ENCODE results near the gene NGB.

- TF ChIP-seq CTCF (conservative IDR thresholded peaks at IDR 0.05), result no peak
- TF ChIP-seq ZFX (IDR thresholded peaks at IDR 0.05), result no peak
Measured at GRCh38 chr14:77265561-77266335, 5.3 kb downstream of the NGB start.
